ENCODE measurements around the gene ST3GAL2.
"Not testable (repeated sequence)": the region's sequence is repeated elsewhere in the genome, so short reads cannot be mapped to it uniquely, and the experiment has no call there.

ST3GAL2 gene

DNA sequence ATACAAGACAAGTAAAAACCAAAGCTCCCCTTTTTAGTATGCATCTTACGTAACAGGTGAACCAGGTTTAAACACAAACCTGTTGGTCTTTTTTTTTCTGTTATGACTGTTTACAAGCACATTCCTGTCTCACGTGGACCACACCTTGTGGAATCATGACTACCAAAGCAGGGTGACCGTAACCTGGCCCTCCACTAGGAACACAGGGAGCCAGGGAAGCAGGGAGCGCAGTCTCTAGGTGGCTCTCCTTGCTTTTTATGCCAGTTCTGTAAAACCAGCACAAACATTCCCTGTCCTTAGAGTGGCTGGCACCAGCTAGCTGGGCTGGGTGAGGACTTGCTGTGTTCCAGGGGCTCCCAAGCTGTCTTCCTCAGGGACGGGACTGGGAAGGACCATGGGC lies 48.1 kb downstream of the ST3GAL2 start:
- Histone ChIP-seq H3K36me3 (ENCODE audit: insufficient read depth, low read length) (peaks cover 25% of the 10 kb centered on the region), H3K4me3 (ENCODE audit: low read length) (no peak overlapping the region), H3K4me2 (ENCODE audit: low read length) (no peak overlapping the region), H3K9me3 (replicated peaks; ENCODE audit: low read length) (no peaks in the 10 kb centered on the region), H3K27me3 (ENCODE audit: control insufficient read depth, insufficient read depth, low read length) (no peaks in the 10 kb centered on the region), H3K4me1 (ENCODE audit: control insufficient read depth, insufficient read depth, low read length) (peaks cover 10% of the 10 kb centered on the region), H3K9ac (ENCODE audit: low read depth, low read length) (no peak overlapping the region)

DNA sequence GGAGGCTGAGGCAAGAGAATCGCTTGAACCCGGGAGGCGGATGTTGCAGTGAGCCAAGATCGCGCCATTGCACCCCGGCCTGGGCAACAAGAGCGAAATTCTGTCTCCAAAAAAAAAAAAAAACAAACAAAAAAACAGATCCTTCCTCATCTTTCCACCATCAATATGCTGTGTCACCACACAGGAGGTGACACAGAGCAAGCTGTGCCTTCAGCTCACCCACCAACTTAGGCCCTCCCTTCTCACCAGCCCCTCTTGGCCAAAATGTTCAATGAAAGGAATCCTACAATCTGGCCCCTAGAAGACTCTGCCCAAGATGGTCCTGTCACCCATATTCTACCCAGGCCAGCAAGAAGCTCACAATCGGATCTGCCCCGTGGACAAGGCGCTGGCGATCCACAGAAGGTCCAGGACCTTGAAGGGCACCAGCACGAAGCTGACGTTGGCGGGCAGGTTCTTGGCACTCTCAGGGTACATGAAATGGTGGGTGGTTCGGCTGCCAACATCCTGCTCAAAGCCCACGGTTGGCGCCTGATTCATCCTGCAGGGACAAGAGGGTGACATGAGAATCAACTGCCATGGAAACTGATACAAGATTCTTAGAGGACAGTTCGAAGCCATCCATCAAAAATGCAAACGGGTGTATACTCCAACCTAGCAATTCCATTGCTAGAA lies 50.8 kb downstream of the ST3GAL2 start:
- Histone ChIP-seq H3K27me3 (ENCODE audit: control insufficient read depth, insufficient read depth, low read length) (no peaks in the 10 kb centered on the region), H3K4me1 (ENCODE audit: control insufficient read depth, insufficient read depth, low read length) (peaks cover 10% of the 10 kb centered on the region), H3K4me2 (ENCODE audit: low read length) (no peak overlapping the region), H3K9ac (ENCODE audit: low read depth, low read length) (no peak overlapping the region), H3K9me3 (replicated peaks; ENCODE audit: low read length) (no peaks in the 10 kb centered on the region), H3K36me3 (ENCODE audit: insufficient read depth, low read length) (peaks cover 23% of the 10 kb centered on the region), H3K4me3 (ENCODE audit: low read length) (no peak overlapping the region)

DNA sequence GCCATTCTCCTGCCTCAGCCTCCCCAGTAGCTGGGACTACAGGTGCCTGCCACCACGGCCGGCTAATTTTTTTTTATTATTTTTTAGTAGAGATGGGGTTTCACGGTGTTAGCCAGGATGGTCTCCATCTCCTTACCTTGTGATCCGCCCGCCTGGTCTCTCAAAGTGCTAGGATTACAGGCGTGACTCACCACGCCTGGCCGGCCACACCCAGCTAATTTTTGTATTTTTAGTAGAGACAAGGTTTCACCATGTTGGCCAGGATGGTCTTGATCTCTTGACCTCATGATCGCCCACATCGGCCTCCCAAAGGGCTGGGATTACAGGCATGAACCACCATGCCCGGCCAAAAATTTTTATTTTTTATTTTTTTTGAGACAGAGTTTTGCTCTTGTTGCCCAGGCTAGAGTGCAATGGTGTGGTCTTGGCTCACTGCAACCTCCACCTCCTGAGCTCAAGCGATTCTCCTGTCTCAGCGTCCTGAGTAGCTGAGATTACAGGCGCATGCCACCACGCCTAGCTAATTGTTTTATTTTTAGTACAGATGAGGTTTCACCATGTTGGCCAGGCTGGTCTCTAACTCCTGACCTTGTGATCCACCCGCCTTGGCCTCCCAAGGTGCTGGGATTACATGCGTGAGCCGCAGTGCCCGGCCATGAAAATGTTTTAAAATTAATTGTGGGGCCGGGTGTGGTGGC lies 52.5 kb downstream of the ST3GAL2 start:
- not testable (repeated sequence) for H3K4me1 ChIP-seq (ENCODE audit: control insufficient read depth, insufficient read depth, low read length); H3K27me3 ChIP-seq (ENCODE audit: control insufficient read depth, insufficient read depth, low read length); H3K9ac ChIP-seq (ENCODE audit: low read depth, low read length); H3K4me2 ChIP-seq (ENCODE audit: low read length); H3K9me3 ChIP-seq (replicated peaks; ENCODE audit: low read length); H3K4me3 ChIP-seq (ENCODE audit: low read length)
- H3K36me3 ChIP-seq (ENCODE audit: insufficient read depth, low read length): peaks cover 29% of the 10 kb centered on the region

DNA sequence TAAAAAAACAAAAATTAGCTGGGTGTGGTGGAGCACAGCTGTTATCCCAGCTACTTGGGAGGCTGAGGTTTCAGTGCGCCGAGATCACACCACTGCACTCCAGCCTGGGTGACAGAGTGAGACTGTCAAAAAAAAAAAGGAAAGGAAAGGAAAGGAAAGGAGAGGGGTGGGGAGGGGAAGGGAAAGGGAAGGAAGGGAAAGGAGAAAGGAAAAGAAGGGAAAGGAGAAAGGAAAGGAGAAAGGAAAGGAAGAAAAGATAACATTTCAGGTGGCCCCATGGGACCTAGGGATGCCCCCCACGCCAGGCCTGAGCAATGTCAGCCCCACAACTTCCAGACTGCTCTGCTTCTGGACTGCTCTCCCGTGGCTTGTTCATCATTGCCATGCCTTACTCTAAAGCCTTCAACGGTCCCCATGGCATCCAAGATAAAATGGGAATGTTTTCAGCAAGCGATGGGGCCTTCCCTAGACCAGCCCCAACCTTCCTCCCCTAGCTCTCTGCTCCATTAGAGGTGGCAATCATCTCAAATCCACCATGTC lies 55.4 kb downstream of the ST3GAL2 start:
- Histone ChIP-seq H3K27me3 (ENCODE audit: control insufficient read depth, insufficient read depth, low read length) (no peaks in the 10 kb centered on the region), H3K9me3 (replicated peaks; ENCODE audit: low read length) (no peaks in the 10 kb centered on the region), H3K4me2 (ENCODE audit: low read length) (no peak overlapping the region), H3K9ac (ENCODE audit: low read depth, low read length) (no peak overlapping the region), H3K4me1 (ENCODE audit: control insufficient read depth, insufficient read depth, low read length) (peaks cover 15% of the 10 kb centered on the region), H3K36me3 (ENCODE audit: insufficient read depth, low read length) (peaks cover 33% of the 10 kb centered on the region), H3K4me3 (ENCODE audit: low read length) (no peak overlapping the region)

DNA sequence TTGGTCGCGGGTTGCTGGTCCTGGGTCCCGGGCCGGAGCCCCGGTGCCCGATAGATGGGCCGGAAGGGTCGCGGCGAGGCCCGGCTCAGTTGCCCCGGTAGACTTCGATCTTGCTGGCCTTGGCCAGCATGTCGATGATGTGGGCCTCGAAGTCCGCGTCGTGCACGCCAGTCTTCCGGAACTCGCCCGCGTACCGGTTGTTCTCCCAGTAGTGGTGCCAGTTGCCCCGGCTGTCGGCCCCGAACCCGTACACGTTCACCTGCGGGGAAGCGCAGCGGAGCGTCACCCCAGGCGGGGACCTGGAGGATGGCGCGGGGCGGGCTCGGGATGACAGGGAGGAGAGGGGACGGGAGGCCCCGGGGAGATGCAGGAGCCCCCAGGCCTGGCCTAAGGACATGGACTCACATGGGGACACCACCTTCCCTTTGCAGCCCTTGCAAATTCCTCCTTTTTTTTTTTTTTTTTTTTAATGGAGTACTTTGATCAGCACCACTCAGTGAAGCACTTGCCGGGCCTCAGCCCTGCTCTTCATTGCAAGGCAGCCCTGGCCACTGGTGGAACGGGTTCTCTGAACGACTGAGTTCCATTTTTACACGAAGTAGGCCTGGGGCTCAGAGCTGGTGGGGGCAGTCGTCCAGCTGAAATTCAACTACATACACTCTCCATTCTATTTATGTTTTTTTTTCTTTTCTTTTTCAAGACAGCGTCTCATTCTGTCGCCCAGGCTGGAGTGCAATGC lies 57.1 kb downstream of the ST3GAL2 start:
- Histone ChIP-seq H3K9me3 (replicated peaks; ENCODE audit: low read length) (no peaks in the 10 kb centered on the region), H3K9ac (ENCODE audit: low read depth, low read length) (peak overlapping the region; percentile 94), H3K4me1 (ENCODE audit: control insufficient read depth, insufficient read depth, low read length) (peaks cover 15% of the 10 kb centered on the region), H3K27me3 (ENCODE audit: control insufficient read depth, insufficient read depth, low read length) (no peaks in the 10 kb centered on the region), H3K4me2 (ENCODE audit: low read length) (peak overlapping the region; percentile 96), H3K4me3 (ENCODE audit: low read length) (peak overlapping the region; percentile 99), H3K36me3 (ENCODE audit: insufficient read depth, low read length) (peaks cover 28% of the 10 kb centered on the region)

DNA sequence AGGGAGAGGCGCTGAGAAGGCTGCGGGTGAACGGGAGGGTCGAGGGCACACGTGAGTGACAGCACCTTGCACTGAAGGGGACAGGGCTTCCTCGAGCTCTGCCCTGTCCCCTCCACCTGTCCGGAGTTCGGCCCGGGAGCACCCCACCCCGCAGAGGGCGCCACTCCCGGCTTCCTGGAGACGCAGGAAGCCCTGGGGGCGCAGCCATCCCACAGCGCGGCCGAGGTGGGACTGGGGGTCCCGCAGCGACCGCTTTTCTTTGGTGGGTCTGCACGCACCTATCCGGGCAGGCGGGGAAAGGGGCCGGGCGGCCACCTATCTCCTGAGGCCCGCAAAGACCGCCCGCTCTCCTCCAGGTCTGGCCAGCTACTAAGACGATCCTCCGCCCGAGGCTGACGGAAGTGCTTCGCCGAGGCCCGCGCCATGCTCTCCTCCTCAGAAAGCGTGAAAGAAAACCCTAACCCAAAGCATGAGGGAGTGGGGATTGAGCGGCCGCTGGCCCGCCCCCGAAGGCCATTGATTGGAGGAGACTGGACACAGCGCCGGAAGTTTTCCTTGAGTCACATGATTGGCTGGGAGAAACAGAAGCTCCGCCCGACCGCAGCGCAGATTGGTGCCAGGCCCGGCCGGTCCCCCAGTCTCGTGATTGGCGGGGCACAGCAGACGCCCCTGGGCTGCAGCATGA lies 57.8 kb downstream of the ST3GAL2 start:
- H3K4me1 ChIP-seq (ENCODE audit: control insufficient read depth, insufficient read depth, low read length): peaks cover 15% of the 10 kb centered on the region
- no peaks in the 10 kb centered on the region for H3K9me3 ChIP-seq (replicated peaks; ENCODE audit: low read length)
- H3K27me3 ChIP-seq (ENCODE audit: control insufficient read depth, insufficient read depth, low read length): no peaks in the 10 kb centered on the region
- H3K4me3 ChIP-seq (ENCODE audit: low read length): peak overlapping the region; percentile 99
- peaks cover 35% of the 10 kb centered on the region for H3K36me3 ChIP-seq (ENCODE audit: insufficient read depth, low read length)
- peak overlapping the region; percentile 96 for H3K4me2 ChIP-seq (ENCODE audit: low read length)
- peak overlapping the region; percentile 94 for H3K9ac ChIP-seq (ENCODE audit: low read depth, low read length)

DNA sequence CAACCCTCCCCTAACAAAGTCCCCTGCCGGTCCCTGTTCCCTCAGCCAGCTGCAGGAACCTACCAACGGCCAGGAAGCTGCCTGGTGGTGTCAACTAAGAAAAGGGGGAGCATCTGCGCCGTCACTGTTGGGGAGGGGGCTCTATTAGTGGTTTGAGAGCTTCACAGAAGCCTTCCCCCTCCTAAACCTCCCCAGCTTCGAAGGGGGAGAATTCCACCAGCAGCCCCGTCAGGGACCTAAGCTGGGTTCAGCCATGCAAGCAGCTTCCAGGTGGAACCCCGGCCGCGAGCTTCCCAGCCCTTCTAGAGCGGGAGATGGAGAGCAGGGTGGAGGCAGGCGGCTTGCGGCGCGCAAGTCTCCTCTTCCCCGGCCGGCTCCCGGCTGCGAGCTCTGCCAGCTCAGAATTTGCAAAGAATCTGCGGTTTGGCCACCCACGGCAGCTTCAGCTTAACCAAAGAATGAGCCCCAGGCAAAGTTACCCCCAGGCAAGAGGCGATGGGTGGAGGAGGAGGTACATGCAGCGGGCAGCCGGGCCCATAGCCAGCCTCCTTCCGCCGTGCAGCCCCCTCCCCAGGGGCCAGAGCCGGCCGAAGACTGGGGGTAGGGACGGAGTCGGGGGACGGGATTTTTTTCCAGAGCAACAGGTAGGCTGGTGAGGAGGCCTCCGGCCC lies 58.5 kb downstream of the ST3GAL2 start:
- Histone ChIP-seq H3K4me3 (ENCODE audit: low read length) (peak overlapping the region; percentile 99), H3K36me3 (ENCODE audit: insufficient read depth, low read length) (peaks cover 34% of the 10 kb centered on the region), H3K9me3 (replicated peaks; ENCODE audit: low read length) (no peaks in the 10 kb centered on the region)

DNA sequence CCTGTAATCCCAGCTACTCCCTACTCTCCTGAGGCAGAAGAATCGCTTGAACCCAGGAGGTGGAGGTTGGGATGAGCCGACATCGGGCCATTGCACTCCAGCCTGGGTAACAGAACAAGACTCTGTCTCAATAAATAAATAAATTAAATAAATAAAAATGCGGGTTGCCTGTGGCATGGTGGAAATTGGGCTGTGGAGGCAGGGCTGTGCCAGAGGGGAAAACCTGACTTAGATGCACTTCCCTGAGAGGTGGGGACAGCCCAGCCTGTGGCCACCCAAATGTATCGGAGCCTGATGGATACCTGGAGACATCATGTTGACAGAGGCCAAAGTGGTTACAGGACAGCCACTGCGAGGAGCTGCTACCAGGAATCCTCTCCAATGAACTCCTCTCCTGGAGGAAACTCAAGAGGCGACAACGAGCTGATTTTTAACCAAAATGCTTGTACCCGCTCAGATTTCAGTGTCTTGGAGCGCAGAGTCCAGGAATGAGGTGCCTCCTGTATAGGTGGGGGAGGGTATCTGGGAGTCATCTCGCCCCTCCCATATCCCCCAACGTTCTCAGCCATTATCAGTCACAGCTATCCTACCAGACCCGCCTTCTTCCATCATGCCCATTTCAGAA lies 59.9 kb downstream of the ST3GAL2 start:
- Histone ChIP-seq H3K27me3 (ENCODE audit: control insufficient read depth, insufficient read depth, low read length) (no peaks in the 10 kb centered on the region), H3K4me2 (ENCODE audit: low read length) (no peak overlapping the region), H3K9ac (ENCODE audit: low read depth, low read length) (no peak overlapping the region), H3K4me3 (ENCODE audit: low read length) (no peak overlapping the region), H3K9me3 (replicated peaks; ENCODE audit: low read length) (no peaks in the 10 kb centered on the region), H3K4me1 (ENCODE audit: control insufficient read depth, insufficient read depth, low read length) (peaks cover 15% of the 10 kb centered on the region), H3K36me3 (ENCODE audit: insufficient read depth, low read length) (peaks cover 45% of the 10 kb centered on the region)

More for the DNA sequence above, 58.5 kb downstream of the ST3GAL2 start:
- Histone ChIP-seq H3K4me2 (ENCODE audit: low read length) (peak overlapping the region; percentile 96), H3K27me3 (ENCODE audit: control insufficient read depth, insufficient read depth, low read length) (no peaks in the 10 kb centered on the region), H3K4me1 (ENCODE audit: control insufficient read depth, insufficient read depth, low read length) (peaks cover 15% of the 10 kb centered on the region), H3K9ac (ENCODE audit: low read depth, low read length) (peak overlapping the region; percentile 94)

DNA sequence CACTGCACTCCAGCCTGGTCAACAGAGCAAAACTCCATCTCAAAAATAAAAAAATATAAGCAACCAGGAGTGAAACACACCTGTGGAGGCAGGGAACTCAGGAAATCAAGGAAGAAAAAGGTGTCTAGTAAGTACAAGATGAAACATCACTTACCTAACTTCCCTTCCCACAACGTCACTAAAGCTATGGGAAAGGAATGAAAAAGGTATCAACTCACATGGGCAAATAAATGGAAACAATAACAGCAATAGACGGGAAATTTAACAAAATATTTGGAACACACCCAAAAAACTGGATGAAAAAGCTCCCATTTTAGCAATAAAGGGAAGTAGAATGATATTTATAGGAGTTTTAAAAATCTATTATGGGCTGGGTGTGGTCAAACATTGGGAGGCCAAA lies 61.1 kb downstream of the ST3GAL2 start:
- Histone ChIP-seq H3K9ac (ENCODE audit: low read depth, low read length) (no peak overlapping the region), H3K27me3 (ENCODE audit: control insufficient read depth, insufficient read depth, low read length) (no peaks in the 10 kb centered on the region), H3K9me3 (replicated peaks; ENCODE audit: low read length) (no peaks in the 10 kb centered on the region), H3K4me1 (ENCODE audit: control insufficient read depth, insufficient read depth, low read length) (peaks cover 15% of the 10 kb centered on the region), H3K36me3 (ENCODE audit: insufficient read depth, low read length) (peaks cover 44% of the 10 kb centered on the region), H3K4me2 (ENCODE audit: low read length) (no peak overlapping the region), H3K4me3 (ENCODE audit: low read length) (no peak overlapping the region)

DNA sequence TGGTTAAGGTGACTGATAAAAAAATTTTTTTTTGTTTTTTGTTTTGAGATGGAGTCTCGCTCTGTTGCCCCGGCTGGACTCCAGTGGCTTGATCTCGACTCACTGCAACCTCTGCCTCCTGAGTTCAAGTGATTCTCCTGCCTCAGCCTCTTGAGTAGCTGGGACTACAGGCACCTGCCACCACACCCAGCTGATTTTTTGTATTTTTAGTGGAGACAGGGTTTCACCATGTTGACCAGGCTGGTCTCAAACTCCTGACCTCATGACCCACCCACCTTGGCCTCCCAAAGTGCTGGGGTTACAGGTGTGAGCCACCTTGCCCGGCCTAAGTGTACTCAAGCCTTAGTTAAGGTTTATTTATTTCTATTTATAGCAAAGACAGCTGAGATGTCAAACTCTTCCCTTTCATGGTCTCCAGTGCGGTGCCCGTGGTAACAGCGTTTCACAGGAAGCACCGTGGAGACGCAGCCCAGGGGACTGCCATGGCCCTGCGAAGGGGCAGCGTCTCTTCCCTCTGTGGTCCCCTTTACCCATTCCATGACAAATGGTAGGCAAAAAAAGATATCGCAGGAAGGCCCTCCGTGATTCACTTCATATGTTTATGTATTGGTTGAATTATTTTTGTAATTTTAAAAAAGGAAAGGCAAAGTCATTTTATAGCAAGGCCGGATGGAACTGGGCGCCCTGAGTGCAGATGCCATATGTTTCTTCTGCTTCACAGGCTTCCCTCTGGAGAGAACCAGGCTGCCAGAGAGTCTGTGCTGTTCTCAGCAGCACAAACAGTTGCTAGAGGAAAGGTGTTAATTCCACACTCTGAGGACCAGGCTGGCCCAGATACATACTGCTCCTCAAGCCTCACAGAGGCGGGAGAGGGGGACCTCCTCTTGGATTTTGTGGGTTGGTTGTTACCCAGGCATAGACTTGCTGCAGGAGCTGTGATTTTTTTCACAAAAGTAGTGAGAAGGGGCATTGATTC lies 63.0 kb downstream of the ST3GAL2 start:
- Histone ChIP-seq H3K4me3 (ENCODE audit: low read length) (no peak overlapping the region), H3K4me2 (ENCODE audit: low read length) (no peak overlapping the region), H3K4me1 (ENCODE audit: control insufficient read depth, insufficient read depth, low read length) (peaks cover 8% of the 10 kb centered on the region), H3K9me3 (replicated peaks; ENCODE audit: low read length) (no peaks in the 10 kb centered on the region), H3K27me3 (ENCODE audit: control insufficient read depth, insufficient read depth, low read length) (no peaks in the 10 kb centered on the region), H3K9ac (ENCODE audit: low read depth, low read length) (no peak overlapping the region), H3K36me3 (ENCODE audit: insufficient read depth, low read length) (peaks cover 55% of the 10 kb centered on the region)
